Right ventricle myocardium inferior (tissue), 1 donor: Measurements from ENCODE around the gene SLC6A7. TPM values are rescaled to one million over a fixed set of nuclear protein-coding genes. Genes with fewer than 3 reads are reported as not detected.

Experiments
- ATAC-seq: fragments of 200-7000 bp; cut with Tn5 transposase; one replicate; pipeline ENCODE4 v1.9.1; 2020; ENCODE audit warnings: mild to moderate bottlenecking, moderate library complexity
- DNase-seq: peaks from one replicate; pipeline ENCODE4 v3.0.0; 2021; ENCODE audit errors: missing footprints
- intact Hi-C: fragments of 100-400 bp; cut with DNase I; formaldehyde crosslinking; loops from one replicate; pipeline ENCODE4 v1.11.0; 2022
- total RNA-seq: library from RNA; stranded (reverse); fragmentation: NEBNext Ultra II Directional; extraction: Animal tissue kit (Norgen Biotek cat#: 25700); gene quantifications from one replicate; pipeline ENCODE4 v1.2.1, GENCODE V29; 2021
- donor health status: DM: no; HTN: yes; CAD: no; lungs with severe emphysema.

SLC6A7 gene
- total RNA-seq, 1 donor from 2014 or later = not detected

DNA sequence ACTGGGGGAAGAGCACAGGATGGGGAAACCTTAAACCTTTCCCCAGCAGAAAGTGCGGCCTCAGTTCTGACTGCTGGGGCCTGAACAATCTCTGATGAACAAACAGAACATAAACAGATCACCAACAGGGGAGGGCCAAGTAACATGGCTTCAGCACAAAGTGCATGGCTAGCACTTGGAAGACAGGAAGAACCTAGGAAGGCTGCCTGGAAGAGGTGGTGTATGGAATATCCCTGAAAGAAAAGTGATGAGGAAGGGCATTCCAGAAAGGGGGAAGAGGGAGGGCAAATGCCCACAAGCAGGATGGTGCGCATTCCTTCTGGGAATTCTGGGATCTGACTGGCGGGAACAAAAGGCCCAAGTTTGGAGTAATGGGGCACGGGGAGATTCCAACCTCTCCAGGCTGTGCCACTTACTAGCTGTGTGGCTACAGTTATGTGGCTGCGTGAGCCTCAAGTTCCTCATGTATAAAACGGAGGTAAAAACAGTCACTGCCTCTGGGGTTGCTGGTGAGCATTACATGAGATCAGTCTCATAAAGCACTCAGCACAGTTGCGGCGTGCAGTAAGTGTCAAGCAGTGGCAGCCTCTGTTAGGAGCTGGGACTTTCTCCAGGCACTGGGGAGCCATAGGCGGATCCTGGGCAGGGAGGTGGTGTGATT, 35.8 kb upstream of the SLC6A7 start:
- intact Hi-C loops = no loop called here
- DNase-seq = no peak
- ATAC-seq = peak; percentile 18

GRCh38 chr5:150154618-150155128, 35.2 kb upstream of the SLC6A7 start:
- no peak for DNase-seq
- intact Hi-C loops = no loop called here
- no peak for ATAC-seq

DNA sequence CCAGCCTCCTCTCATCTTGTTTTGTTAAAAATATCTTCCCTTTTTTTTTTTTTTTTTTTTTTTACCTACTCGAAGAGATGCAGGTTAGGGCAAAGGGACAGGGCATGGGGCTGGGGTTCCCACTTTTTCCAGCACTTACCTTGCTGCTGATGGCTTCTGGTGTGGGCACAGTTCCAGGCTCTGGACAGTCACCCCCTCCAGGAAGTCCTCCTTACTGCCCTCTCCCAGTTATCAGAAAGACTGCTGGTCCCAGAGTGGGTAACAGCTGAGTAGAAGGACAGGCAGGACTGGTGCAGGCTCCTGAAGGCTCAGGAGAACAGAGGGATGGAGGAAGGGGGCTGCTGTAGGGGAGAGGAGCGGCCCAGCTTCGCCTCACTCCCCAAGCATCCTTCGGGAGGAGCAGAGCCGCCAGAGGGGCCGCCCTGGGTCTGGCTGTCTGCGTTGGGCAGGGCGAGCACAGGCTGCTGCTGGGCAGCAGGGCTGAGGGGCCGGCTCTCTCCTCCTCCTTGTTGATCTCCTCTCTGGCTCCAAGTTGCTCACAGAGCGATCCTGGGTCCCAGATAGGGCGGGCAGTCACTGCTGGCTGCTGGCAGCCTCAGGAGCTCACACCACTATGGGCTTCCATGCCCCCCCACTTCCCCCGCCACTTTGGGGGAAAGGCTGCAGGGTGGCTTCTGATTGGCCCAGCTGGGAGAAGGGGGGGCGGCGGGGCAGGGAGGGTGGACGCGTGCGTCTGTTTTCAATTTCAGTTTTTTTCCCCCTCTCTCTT, 34.4 kb upstream of the SLC6A7 start, which contains the start of gene PDGFRB:
PDGFRB (minus strand) TSS at position 588 of the 769 bp plus-strand sequence. CDS start 18,798 bp downstream, outside the sequence.
- intact Hi-C loops = no loop called here

GRCh38 chr5:150156027-150156368, 33.9 kb upstream of the SLC6A7 start:
- DNase-seq (no peak), ATAC-seq (no peak)
- intact Hi-C loops = no loop called here

More for the DNA sequence above, 34.4 kb upstream of the SLC6A7 start, which contains the start of gene PDGFRB:
- DNase-seq (peak; percentile 92), ATAC-seq (peak; percentile 84)

DNA sequence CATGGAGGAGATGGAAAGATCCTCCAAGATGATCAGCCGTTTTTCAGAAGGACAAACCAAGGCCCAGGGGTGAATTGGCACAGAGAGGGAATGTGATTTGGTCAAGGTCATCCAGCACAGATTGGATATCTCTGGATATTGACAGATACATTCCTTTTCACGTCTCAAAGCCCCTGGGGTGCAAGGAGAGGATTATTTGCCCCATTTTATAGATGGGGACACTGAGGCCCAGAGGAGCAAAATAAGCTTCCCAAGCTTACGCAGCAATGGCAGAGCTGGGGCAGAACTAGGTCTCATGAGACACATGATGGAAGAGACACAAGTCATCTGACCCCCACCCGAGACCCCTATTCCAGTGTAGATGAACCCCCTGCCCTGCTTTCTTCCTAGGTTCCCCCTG, 33.3 kb upstream of the SLC6A7 start:
- DNase-seq (no peak), ATAC-seq (no peak)
- intact Hi-C loops = no loop called here

DNA sequence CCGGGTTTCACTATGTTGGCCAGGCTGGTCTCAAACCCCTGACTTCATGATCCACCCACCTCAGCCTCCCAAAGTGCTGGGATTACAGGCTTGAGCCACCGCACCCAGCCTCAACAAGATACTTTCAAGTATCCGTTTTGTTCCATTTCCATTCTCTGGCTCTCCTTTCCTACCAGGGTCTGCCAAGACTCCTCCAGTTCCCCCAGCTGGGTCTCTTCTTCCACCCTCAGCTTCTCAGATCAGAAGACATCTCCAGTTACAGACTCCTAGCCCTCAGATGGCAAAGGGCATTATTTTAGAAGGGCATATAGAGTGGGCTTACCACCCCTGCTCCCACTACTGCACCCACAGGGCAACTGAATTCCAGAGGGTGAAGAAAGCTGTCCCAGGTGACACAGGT, 32.7 kb upstream of the SLC6A7 start:
- intact Hi-C loops = no loop called here
- no peak for DNase-seq
- no peak for ATAC-seq

DNA sequence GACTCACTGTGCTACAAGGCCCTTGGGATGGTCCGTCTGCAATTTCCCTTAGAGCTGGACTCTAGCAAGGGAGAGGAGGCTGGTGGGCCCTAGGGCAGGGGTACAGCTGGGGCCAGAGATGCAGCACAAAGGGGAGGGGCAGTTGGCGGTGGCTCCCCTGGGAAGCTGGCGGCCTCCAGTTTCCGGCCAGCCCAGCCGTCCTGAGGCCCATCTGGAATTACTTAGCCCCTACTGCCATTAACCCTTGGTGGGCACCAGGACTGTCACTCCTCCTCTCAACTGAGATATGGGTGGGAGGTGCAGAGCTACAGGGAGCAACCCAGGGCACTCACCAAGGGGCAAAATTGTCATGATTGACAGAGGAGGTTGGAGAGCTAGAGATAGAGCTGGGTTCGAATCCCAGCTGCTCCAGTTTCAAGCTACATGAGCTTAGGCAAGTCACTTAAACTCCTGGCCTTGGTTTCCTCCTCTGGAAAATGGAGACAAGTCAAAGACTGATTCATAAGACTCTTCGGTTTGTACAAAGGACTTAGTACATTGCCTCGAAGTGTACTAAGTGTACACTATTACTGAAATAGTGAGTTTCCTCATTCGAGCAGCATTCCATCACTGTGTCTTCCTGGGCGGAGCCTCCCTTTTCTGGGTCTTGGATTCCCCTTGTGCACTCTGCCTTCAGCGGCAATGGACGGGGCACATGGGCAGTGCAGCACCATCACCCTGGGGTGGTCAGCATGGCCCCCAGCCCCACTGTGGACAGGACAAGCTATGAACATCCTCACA, 31.5 kb upstream of the SLC6A7 start:
- intact Hi-C loops = loop anchor here (2.0 kb wide), 1 partner anchor 20 kb away; no protein-coding TSS in a partner anchor
- no peak for ATAC-seq
- no peak for DNase-seq

- DNase-seq = no peak
- intact Hi-C loops = loop anchor here (2.0 kb wide), 1 partner anchor 20 kb away; no protein-coding TSS in a partner anchor
- ATAC-seq = no peak
These were observed 30.8 kb upstream of the SLC6A7 start for GRCh38 chr5:150159031-150159430.

DNA sequence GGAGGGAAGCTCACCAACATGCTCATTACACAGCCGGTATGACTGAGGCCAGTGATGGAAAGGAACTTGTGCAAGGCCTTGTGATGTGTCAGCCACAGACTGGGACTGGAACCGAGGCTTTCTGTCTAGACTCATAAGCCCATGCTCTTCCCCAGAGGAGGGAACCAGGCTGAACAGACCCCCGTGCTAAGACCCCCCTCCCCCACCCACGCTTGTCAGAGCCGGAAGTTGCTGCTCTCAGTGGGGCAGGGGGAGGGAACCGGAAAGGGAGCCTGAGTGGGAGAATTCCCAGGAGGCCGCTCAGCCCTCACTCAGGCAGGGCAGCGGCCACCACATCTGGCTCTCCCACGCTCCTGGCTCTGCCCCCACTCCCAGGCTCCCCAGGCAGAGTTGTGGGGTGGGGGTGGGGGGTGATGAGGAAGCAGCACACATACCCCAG, 30.1 kb upstream of the SLC6A7 start:
- DNase-seq = peak; percentile 74
- ATAC-seq = peak; percentile 11
- intact Hi-C loops = loop anchor here (2.0 to 10.0 kb wide), 3 partner anchors 21 to 275 kb away; no protein-coding TSS in a partner anchor

GRCh38 chr5:150160448-150161081, 29.3 kb upstream of the SLC6A7 start:
- intact Hi-C loops = loop anchor here (1.0 to 10.0 kb wide), 4 partner anchors 20 to 274 kb away; no protein-coding TSS in a partner anchor
- ATAC-seq = no peak

DNA sequence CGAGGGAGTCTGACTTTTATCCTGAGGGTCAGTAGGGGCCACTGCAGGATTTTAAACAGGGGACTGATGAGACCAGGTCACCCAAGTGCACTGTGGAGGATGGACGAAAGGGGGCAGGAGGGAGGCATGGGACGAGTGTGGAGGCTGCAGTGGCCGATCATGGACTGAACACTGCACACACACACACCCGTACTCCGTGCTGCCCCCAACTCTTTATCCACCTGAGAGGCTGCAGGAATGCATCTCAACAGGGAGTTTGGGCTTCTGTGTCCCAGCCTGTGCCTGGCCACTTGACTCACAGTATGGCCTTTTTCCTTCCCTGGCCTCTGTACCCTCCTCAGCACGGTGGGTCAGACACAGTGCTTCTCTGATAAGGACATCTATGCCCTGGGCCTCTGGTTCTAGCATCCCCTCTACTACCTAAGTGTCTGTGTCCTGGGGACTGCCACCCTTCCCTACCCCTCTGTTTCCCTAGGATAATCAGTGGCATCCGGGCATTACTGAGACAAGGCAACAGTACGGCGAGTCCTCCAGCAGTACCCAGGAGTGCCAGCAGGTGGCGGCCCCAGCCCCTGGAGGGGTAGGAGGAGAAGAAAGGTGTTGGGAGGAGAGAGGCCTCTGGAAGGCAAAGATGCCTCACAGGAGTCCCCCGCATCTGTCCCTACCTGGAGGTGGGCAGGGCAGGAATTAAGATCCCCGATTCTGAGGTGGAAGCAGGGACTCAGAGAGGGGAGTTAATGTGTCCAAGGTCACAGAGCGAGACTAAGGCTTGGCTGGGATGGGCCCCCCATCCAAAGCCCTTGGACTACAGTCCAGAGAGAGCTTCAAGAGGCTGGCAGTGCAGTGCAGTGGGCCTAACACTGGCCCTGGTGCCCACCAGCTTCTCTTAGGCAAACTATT, 28.4 kb upstream of the SLC6A7 start:
- DNase-seq (peak; percentile 88), ATAC-seq (peak; percentile 51)
- intact Hi-C loops = loop anchor here (1.0 to 10.0 kb wide), 4 partner anchors 19 to 273 kb away; no protein-coding TSS in a partner anchor

More at GRCh38 chr5:150160448-150161081, 29.3 kb upstream of the SLC6A7 start:
- DNase-seq = no peak

GRCh38 chr5:150162142-150162513, 27.7 kb upstream of the SLC6A7 start:
- DNase-seq = no peak
- ATAC-seq = no peak
- intact Hi-C loops = loop anchor here (10.0 kb wide), 1 partner anchor 273 kb away; no protein-coding TSS in a partner anchor

DNA sequence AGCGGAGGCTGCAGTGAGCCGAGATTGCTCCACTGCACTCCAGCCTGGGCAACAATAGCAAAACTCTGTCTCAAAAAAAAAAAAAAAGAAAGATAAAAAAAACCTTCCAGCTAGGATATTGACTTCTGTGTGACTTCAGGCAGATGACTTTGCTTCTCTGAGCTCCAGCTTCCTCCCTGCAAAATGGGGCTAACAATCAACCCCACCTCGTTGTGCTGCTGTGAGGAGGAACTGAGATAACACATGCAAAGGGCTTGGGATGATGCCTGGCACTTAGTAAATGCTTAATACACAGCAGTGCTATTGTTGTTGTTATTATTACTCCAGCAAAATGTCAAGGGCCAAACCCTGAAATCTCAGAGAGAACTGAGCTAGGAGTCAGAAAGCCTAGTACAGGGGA, 26.8 kb upstream of the SLC6A7 start:
- intact Hi-C loops = loop anchor here (10.0 kb wide), 1 partner anchor 272 kb away; no protein-coding TSS in a partner anchor
- no peak for DNase-seq
- no peak for ATAC-seq

DNA sequence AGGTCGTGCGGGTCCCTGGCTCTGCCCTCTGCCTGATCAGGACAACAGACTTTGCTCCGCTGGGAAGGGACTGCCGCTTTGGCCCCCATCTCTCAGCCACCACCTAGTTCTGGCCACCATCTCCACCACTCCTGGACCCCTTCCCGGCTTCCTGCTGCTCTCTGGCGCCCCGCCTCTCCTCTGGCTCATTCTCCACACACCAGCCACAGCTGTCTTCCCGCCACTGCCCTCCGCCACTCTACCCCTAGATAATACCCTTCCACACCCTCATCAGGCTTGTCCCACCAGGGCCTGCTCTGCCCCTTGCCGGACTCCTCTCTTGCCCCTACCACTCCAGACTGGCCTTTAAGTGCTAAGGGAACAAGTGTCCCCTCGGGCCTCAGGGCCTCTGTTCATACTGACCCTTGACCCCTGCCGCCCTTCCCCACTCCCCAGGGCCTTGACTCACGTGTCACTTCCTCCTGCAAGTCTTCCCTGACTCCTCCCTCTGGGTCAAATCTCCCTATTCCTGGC, 26.3 kb upstream of the SLC6A7 start:
- DNase-seq (peak; percentile 88), ATAC-seq (peak; percentile 59)

GRCh38 chr5:150164211-150164980, 25.5 kb upstream of the SLC6A7 start:
- peak; percentile 24 for ATAC-seq
- peak; percentile 21 for DNase-seq
- intact Hi-C loops = loop anchor here (10.0 kb wide), 1 partner anchor 270 kb away; no protein-coding TSS in a partner anchor

More for the DNA sequence above, 26.3 kb upstream of the SLC6A7 start:
- intact Hi-C loops = loop anchor here (10.0 kb wide), 1 partner anchor 271 kb away; no protein-coding TSS in a partner anchor

DNA sequence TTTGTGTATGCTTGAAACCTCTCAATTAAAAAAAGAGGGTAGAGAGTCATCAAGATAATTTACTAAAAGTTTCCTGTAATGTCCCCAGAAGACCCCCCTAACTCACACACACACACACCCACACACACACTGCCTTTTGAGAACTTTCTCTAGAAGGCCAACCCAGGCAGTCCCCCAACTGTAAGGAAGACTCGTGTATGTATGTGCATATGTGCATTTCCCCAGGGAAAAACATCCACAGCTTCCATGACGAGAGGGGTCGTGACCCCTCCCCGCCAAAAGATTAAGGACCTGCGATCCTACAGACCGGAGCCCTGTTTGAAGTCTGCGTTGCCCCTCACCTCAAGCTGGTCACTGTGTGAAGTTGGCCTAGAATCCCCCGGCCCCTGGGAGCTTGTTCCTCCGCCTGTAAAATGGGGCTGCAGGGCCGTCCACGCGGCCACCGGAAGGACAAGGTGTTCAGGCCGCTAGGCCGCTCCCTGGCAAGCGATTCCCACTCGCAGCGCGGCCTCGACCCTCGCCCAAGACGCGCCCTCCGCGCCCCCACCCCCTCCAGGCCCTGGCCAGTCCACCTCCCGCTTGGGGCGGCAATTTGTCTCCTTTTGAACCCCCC, 23.7 kb upstream of the SLC6A7 start:
- intact Hi-C loops = loop anchor here (10.0 kb wide), 1 partner anchor 269 kb away; no protein-coding TSS in a partner anchor
- peak; percentile 57 for DNase-seq
- ATAC-seq = no peak
